GM08714 (cell line): ENCODE data around the gene AFDN.

Source experiments
- H3K4me3 ChIP-seq: fragments of 200-500 bp; sonication (Bioruptor generic); 2 replicates; pipeline ENCODE4 v1.5.1; 2014; ENCODE audit warnings: mild to moderate bottlenecking, low read length, inconsistent platforms
- ZNF274 ChIP-seq: IDR thresholded peaks from 2 replicates; pipeline ENCODE4 v1.6.1; 2012; ENCODE audit warnings: mild to moderate bottlenecking, low read depth, low read length

Gene AFDN

GRCh38 chr6:167801263-167801662 is 25.4 kb upstream of the AFDN start:
- no peak for TF ChIP-seq ZNF274
- H3K4me3 ChIP-seq: no peak overlapping the region

- TF ChIP-seq ZNF274: no peak
Observed at GRCh38 chr6:167802339-167802738, 24.4 kb upstream of the AFDN start.

DNA sequence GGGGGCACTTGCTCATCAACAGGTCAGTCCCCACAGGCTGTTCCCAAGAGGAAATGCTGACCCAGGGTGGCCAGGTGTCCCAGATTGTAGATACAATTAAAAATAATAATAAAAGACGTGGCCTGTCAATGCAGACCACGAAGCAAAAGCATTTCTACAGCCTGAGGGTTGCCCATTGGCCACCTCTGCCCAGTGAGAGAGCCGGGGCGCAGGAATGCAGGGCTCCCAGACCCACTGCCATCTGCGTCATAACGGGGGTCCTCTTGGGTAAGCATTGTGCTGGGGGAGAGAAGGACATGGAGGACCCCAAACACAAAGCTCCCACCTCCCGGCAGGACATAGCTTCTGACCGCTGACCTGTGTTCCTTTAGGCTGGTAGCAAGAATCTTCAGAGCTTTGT is 22.9 kb upstream of the AFDN start:
- TF ChIP-seq ZNF274: no peak
- no peak overlapping the region for H3K4me3 ChIP-seq

More at GRCh38 chr6:167802339-167802738, 24.4 kb upstream of the AFDN start:
- no peak overlapping the region for H3K4me3 ChIP-seq

- H3K4me3 ChIP-seq: no peak overlapping the region
- TF ChIP-seq ZNF274: no peak
Observed at GRCh38 chr6:167804281-167805013, 22.3 kb upstream of the AFDN start.

DNA sequence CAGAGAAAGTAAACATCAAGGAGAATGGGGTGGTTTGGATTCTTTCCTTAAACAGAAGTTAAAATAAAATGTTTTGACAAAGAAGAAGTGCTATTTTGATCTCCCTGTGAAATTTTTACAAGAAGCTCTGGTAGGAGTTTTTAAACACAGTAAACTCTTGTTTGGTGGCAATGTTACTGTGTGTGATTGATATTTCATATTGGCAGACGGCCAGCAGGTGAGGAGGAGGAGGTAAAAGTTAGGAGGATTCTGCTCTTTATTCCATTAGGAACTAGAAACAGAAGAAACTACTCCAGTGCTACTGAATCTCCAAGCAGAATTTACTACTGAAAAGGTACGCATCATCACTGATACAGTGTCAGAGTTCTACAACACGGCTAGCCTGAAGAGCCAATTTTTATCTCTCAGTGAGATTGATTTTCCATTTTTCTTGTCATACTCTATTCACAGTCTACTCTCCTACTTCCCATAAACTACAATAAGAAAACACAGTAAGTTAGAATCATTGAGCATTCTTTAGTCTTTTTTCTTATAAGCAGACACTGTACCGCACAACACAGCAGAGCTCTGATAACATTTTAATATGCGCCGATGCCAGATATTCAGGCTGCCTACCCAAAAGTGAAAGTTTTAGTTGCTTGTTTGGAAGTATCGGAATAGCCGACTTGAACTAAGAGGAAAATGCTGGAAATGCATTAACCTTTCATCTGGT is 21.2 kb upstream of the AFDN start:
- no peak for TF ChIP-seq ZNF274
- H3K4me3 ChIP-seq: no peak overlapping the region

DNA sequence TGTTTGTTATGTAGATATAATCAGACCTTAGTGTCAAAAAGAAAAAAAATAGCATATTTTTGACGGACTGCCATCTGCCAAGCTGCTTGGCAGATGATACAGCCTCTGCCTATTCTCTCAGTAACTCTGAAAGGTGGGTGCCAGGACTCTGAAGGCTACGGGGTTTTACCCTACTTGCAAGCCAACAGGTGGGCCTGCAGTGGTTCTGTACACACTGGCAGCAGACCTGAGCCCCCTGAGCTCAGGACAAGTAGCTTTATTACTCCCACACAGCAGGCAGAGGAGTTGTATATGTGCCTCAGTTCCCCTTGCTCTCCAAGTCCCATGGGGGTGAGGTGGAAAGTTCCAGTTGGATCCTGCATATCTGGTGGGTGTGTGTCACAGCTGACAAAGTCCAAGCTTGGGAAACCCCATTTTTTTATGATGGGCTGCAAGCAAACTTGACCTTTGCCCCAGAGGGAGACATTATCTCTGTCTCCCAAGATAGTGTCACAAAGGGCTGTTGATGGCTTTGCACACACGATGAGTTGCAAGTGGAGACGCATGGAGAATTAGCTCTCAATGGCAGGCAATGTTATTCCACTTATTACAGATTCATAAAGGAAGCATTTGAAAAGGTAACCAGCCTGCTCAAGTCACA is 20.5 kb upstream of the AFDN start:
- TF ChIP-seq ZNF274: no peak
- H3K4me3 ChIP-seq: no peak overlapping the region

- no peak for TF ChIP-seq ZNF274
- H3K4me3 ChIP-seq: no peak overlapping the region
Observed at GRCh38 chr6:167807200-167807599, 19.5 kb upstream of the AFDN start.

DNA sequence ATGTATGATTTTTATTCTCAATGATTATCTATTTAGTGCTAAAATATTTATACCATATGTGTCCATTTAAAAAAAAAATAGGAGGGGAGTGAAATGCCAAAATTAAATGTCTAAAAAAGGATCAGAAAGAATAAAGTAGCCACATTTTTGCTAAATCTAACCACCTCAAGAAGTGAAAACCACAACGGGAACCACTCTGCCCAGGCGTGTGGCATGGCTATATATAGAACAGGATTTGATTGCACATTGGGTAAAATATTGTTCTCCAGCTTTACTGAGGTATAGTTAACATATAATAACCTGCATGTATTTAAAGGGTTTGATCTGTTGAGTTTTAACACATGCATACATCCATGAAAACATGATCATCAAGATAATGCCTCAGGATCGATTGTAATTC is 19.0 kb upstream of the AFDN start:
- TF ChIP-seq ZNF274: no peak
- H3K4me3 ChIP-seq: no peak overlapping the region

DNA sequence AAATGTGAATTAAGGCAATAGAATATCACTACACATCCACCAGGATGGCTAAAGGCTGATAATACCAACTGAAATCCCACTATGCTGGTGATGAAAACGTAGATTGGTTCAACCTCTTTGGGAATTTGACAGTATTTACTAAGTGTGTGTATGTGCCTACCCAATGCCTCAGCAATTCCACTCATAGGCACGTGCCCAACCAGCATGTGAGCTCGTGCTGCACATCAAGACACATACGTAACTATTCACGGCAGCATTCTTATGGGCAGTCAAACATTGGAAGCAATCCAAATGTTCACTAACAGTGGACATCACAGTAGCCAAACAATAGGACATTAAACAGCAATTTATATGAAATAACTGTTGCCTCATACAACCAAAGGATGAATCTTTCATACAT is 15.7 kb upstream of the AFDN start:
- H3K4me3 ChIP-seq: no peak overlapping the region
- TF ChIP-seq ZNF274: no peak

DNA sequence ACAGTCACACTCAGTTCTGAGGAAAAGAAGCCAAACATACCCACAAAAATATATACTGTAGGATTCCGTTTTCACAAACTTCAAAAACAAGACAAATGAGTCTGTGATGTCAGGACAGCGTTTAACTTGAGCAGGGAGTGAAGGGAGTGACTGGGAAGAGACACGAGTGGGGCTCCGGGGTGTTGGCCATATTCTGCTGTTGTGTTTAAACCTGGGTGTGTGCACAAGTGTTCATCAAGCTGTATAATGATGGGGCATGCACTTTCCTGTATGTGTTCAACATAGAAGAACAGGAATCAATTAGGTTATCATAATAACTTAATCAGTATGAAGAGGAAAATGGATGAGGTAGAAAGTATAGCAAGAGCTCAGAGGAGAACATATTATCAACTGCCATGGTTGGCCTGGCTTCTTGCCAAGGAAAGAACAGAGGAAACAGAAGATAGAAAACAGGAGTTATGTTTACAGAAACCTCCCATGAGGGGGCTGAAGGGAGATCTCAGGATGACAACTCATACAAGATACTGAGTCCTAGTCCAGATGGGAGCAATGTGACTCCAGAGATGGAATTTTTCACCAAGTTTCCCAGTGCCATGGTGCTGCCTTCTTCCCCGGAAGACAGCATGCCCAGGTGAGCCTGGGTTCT is 15.1 kb upstream of the AFDN start:
- no peak overlapping the region for H3K4me3 ChIP-seq
- TF ChIP-seq ZNF274: no peak

GRCh38 chr6:167812088-167812487 is 14.6 kb upstream of the AFDN start:
- H3K4me3 ChIP-seq: no peak overlapping the region

GRCh38 chr6:167815296-167815980 is 11.3 kb upstream of the AFDN start:
- no peak for TF ChIP-seq ZNF274
- H3K4me3 ChIP-seq: no peak overlapping the region

More at GRCh38 chr6:167812088-167812487, 14.6 kb upstream of the AFDN start:
- no peak for TF ChIP-seq ZNF274

DNA sequence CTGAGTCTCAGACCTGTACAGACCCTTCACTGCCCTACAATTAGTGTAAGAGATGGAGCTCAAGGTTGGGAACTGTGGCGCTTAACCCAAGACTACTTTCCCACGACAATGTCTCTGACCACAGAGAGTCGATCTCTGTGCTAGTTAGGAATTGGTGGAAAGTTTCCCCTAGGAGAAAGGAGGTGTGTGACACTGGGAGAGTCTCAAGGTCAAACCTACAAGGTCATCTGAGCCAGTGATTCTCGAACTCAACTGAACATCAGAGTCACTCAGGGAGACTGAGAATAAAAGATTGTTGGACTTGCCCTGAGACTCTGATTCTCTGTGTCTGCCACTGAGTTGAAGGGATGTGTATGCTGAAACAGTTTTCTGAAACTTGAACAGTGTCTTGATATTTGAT is 9.7 kb upstream of the AFDN start:
- H3K4me3 ChIP-seq: no peak overlapping the region
- no peak for TF ChIP-seq ZNF274

- no peak for TF ChIP-seq ZNF274
- H3K4me3 ChIP-seq: no peak overlapping the region
Observed at GRCh38 chr6:167817729-167818128, 9.0 kb upstream of the AFDN start.
